IMR-90 (cell line): ENCODE data around the gene CCR6. TPM values are rescaled to one million over a fixed set of nuclear protein-coding genes. Genes with fewer than 3 reads are reported as not detected.

Source experiments
- ATAC-seq: fragments of 200-7000 bp; cut with Tn5 transposase; 2 replicates; pipeline ENCODE4 v1.9.1; 2020; ENCODE audit warnings: low read depth, mild to moderate bottlenecking, moderate library complexity
- BruUV-seq: library from RNA; stranded (reverse); fragments of 400-500 nt; replicated peaks from 2 replicates; lab custom pipeline; 2021; lab: Mats Ljungman, UMichigan
- CTCF ChIA-PET: fragments of 300-600 bp; formaldehyde crosslinking; extraction: SDS; loops from one replicate; lab custom pipeline; 2021; ENCODE audit warnings: antibody characterized with exemption; lab: Yijun Ruan, JAX
- POLR2A ChIA-PET: fragments of 300-600 bp; sonication (Branson Sonifier 250); formaldehyde crosslinking; loops from one replicate; lab custom pipeline; 2022; ENCODE audit warnings: antibody characterized with exemption; ENCODE audit not compliant: unreplicated experiment; lab: Charles Lee
- DNase-seq: peaks from one replicate; pipeline ENCODE4 v3.0.0; 2013
- H2AFZ ChIP-seq: replicated peaks from 2 replicates; pipeline ENCODE3; 2013; ENCODE audit warnings: low read length, mild to moderate bottlenecking; ENCODE audit not compliant: poor library complexity
- H2AK5ac ChIP-seq: 2 replicates; pipeline ENCODE4 v1.6.1; 2013; ENCODE audit warnings: low read depth, low read length, inconsistent platforms
- H2AK9ac ChIP-seq: replicated peaks from 2 replicates; pipeline ENCODE3; 2013; ENCODE audit warnings: mild to moderate bottlenecking, low read depth, low read length, moderate library complexity; ENCODE audit not compliant: poor library complexity
- H2BK120ac ChIP-seq: 2 replicates; pipeline ENCODE4 v1.6.1; 2013; ENCODE audit warnings: low read depth, low read length, inconsistent platforms
- H2BK15ac ChIP-seq: 3 replicates; pipeline ENCODE4 v1.6.1; 2013; ENCODE audit warnings: low read depth, low read length, inconsistent platforms
- H2BK20ac ChIP-seq: 2 replicates; pipeline ENCODE4 v1.6.1; 2013; ENCODE audit warnings: low read depth, mild to moderate bottlenecking, inconsistent platforms, low read length, moderate library complexity
- H2BK5ac ChIP-seq: 2 replicates; pipeline ENCODE4 v1.6.1; 2013; ENCODE audit warnings: mild to moderate bottlenecking, low read depth, low read length, inconsistent platforms; ENCODE audit not compliant: poor library complexity, severe bottlenecking
- H3K14ac ChIP-seq: replicated peaks from 2 replicates; pipeline ENCODE4 v1.6.1; 2013; ENCODE audit warnings: low read depth, low read length, inconsistent platforms
- H3K18ac ChIP-seq: 2 replicates; pipeline ENCODE4 v1.6.1; 2013; ENCODE audit warnings: low read depth, low read length, control low read depth
- H3K23ac ChIP-seq: 2 replicates; pipeline ENCODE4 v1.6.1; 2013; ENCODE audit warnings: low read depth, low read length, inconsistent platforms
- H3K27ac ChIP-seq: 2 replicates; pipeline ENCODE4 v1.5.1; 2013; ENCODE audit warnings: mild to moderate bottlenecking, control low read depth, low read length; ENCODE audit not compliant: insufficient read depth
- H3K27me3 ChIP-seq: 2 replicates; pipeline ENCODE4 v1.6.1; 2013; ENCODE audit warnings: low read length; ENCODE audit not compliant: control insufficient read depth, insufficient read depth
- H3K36me3 ChIP-seq: 2 replicates; pipeline ENCODE4 v1.6.1; 2013; ENCODE audit warnings: low read length, mixed read lengths; ENCODE audit not compliant: control insufficient read depth, insufficient read depth
- H3K4ac ChIP-seq: 2 replicates; pipeline ENCODE4 v1.6.1; 2013; ENCODE audit warnings: low read depth, low read length, inconsistent platforms
- H3K4me1 ChIP-seq: 2 replicates; pipeline ENCODE4 v1.6.1; 2013; ENCODE audit warnings: low read length, mixed read lengths; ENCODE audit not compliant: control insufficient read depth, insufficient read depth
- H3K4me2 ChIP-seq: 2 replicates; pipeline ENCODE4 v1.6.1; 2013; ENCODE audit warnings: low read depth, mild to moderate bottlenecking, control low read depth, low read length, moderate library complexity
- H3K4me3 ChIP-seq: 2 replicates; pipeline ENCODE4 v1.5.1; 2013; ENCODE audit warnings: low read depth, mild to moderate bottlenecking, control low read depth, low read length, moderate library complexity; ENCODE audit not compliant: insufficient read depth
- H3K56ac ChIP-seq: 2 replicates; pipeline ENCODE4 v1.6.1; 2013; ENCODE audit warnings: low read length, inconsistent platforms; ENCODE audit not compliant: insufficient read depth; ENCODE audit errors: extremely low read depth
- H3K79me1 ChIP-seq, 2 experiments: 2 replicates each; pipeline ENCODE4 v1.6.1; 2013; ENCODE audit warnings: low read length in 2 of 2, inconsistent platforms in 1 of 2, low read depth in 1 of 2
- H3K9ac ChIP-seq: 2 replicates; pipeline ENCODE4 v1.6.1; 2013; ENCODE audit warnings: low read depth, low read length, control low read depth
- H3K9me1 ChIP-seq: 2 replicates; pipeline ENCODE4 v1.6.1; 2013; ENCODE audit warnings: low read length, inconsistent platforms; ENCODE audit not compliant: insufficient read depth
- H3K9me3 ChIP-seq: 2 replicates; pipeline ENCODE4 v1.6.1; 2013; ENCODE audit warnings: low read length; ENCODE audit not compliant: control insufficient read depth, insufficient read depth
- H4K20me1 ChIP-seq: 2 replicates; pipeline ENCODE4 v1.6.1; 2013; ENCODE audit warnings: low read length, inconsistent platforms; ENCODE audit not compliant: insufficient read depth
- H4K5ac ChIP-seq: 2 replicates; pipeline ENCODE4 v1.6.1; 2013; ENCODE audit warnings: mild to moderate bottlenecking, low read depth, low read length, control low read depth
- H4K8ac ChIP-seq, 2 experiments: 2 replicates each; pipeline ENCODE4 v1.6.1; 2013; ENCODE audit warnings: low read depth in 2 of 2, low read length in 2 of 2, control low read depth in 1 of 2, inconsistent platforms in 1 of 2
- H4K91ac ChIP-seq: 2 replicates; pipeline ENCODE4 v1.6.1; 2013; ENCODE audit warnings: low read depth, low read length, inconsistent platforms; ENCODE audit not compliant: insufficient read depth
- BHLHE40 ChIP-seq: fragments of 150-350 bp; IDR thresholded peaks from 2 replicates; pipeline ENCODE4 v1.6.1; 2016; ENCODE audit warnings: mild to moderate bottlenecking, low read depth, low read length
- CEBPB ChIP-seq: IDR thresholded peaks from 2 replicates; pipeline ENCODE4 v1.6.1; 2012; ENCODE audit warnings: low read depth, low read length, improper control_type of control experiment
- FOS ChIP-seq: fragments of 150-350 bp; IDR thresholded peaks from 2 replicates; pipeline ENCODE4 v1.6.1; 2016; ENCODE audit warnings: low read depth, low read length
- NFE2L2 ChIP-seq: fragments of 150-350 bp; IDR thresholded peaks from 2 replicates; pipeline ENCODE4 v1.6.1; 2016; ENCODE audit warnings: low read depth, mild to moderate bottlenecking, low read length
- RAD21 ChIP-seq: IDR thresholded peaks from 2 replicates; pipeline ENCODE4 v1.6.1; 2012; ENCODE audit warnings: low read length, improper control_type of control experiment
- WGBS, 2 experiments: methylation state at CpG; one replicate each; pipeline versions ENCODE4 v1.1.5 to v1.1.7; 2013; ENCODE audit warnings: missing lambda C conversion rate in 2 of 2; ENCODE audit not compliant: insufficient read length in 1 of 2; ENCODE audit errors: extremely low coverage in 2 of 2; 5-methylcytosine and 5-hydroxymethylcytosine counted together
- dilution Hi-C: fragments of 300-500 bp; cut with HindIII; formaldehyde crosslinking; loops from one replicate; pipeline ENCODE4 v1.14.3; 2018; ENCODE audit warnings: low sequenced_read_pairs; ENCODE audit not compliant: unreplicated experiment
- in situ Hi-C: fragments of 300-500 bp; cut with MboI; formaldehyde crosslinking; loops from 3 replicates; pipeline ENCODE4 v1.14.3; 2019; ENCODE audit warnings: low sequenced_read_pairs, inconsistent platforms, mixed read lengths
- intact Hi-C: fragments of 100-400 bp; cut with micrococcal nuclease; formaldehyde crosslinking; loops from 2 replicates; pipeline ENCODE4 v1.10.0; 2022
- polyA plus RNA-seq, 3 experiments: library from polyadenylated mRNA; depleted of rRNA; stranded (reverse); fragments of >200 nt; gene quantifications; 2 replicates each; pipeline ENCODE4 v1.2.3, GENCODE V29; 2012; ENCODE audit warnings: low replicate concordance in 1 of 3
- total RNA-seq: library from RNA; depleted of rRNA; stranded (reverse); fragments of >200 nt; gene quantifications from 2 replicates; pipeline ENCODE4 v1.2.3, GENCODE V29; 2012

CCR6 gene
- total and polyA plus RNA-seq, 2 of the 4 experiments (the other 2 are of a cell fraction) = not detected

- no peaks in the 10 kb centered on the region for H3K4me1 ChIP-seq
- no peaks in the 10 kb centered on the region for H3K9me1 ChIP-seq
- H3K4ac ChIP-seq = no peak overlapping the region
- no peak overlapping the region for H2AFZ ChIP-seq
- H3K9ac ChIP-seq = no peak overlapping the region
- TF ChIP-seq CEBPB (no peak), BHLHE40 (no peak), NFE2L2 (no peak), FOS (no peak), RAD21 (no peak)
- H3K14ac ChIP-seq = no peak overlapping the region
- H2BK5ac ChIP-seq = no peak overlapping the region
- no peak for ATAC-seq
- no TSS peak for BruUV-seq
- H4K8ac ChIP-seq = no peak overlapping the region
- dilution Hi-C loops (no loop called here), in situ Hi-C loops (no loop called here), intact Hi-C loops (no loop called here)
- DNase-seq = no peak
- POLR2A ChIA-PET = no interaction called here
- no peaks in the 10 kb centered on the region for H3K27me3 ChIP-seq
- no peak overlapping the region for H2BK120ac ChIP-seq
- H2BK20ac ChIP-seq = no peak overlapping the region
- CTCF ChIA-PET = no interaction called here
- no peak overlapping the region for H2AK5ac ChIP-seq
- H4K20me1 ChIP-seq = no peaks in the 10 kb centered on the region
- no peak overlapping the region for H3K18ac ChIP-seq
- H3K27ac ChIP-seq = no peak overlapping the region
- no peak overlapping the region for H4K91ac ChIP-seq
- peaks cover 21% of the 10 kb centered on the region for H3K9me3 ChIP-seq
- no peak overlapping the region for H3K4me3 ChIP-seq
- H4K5ac ChIP-seq = no peak overlapping the region
- no peak overlapping the region for H3K4me2 ChIP-seq
- H3K23ac ChIP-seq = no peak overlapping the region
- H2AK9ac ChIP-seq = no peak overlapping the region
- no peak overlapping the region for H2BK15ac ChIP-seq
- H3K36me3 ChIP-seq = no peaks in the 10 kb centered on the region
- no peak overlapping the region for H3K56ac ChIP-seq
- 42% methylated on average over 14 of the region's 25 CpGs; no CpG with 5 or more reads in 1 of the 2 experiments for WGBS, 2 experiments
- H3K79me1 ChIP-seq = no peaks in the 10 kb centered on the region
Observed at GRCh38 chr6:167116109-167116837, 6.6 kb upstream of the CCR6 start.
